Epithelial cell of esophagus (primary cell): ENCODE results near the gene RELL1.
A peak's percentile ranks its signal among the peaks of the same experiment; 100 is the strongest.

Experiments
- DNase-seq: peaks from one replicate; pipeline ENCODE4 v3.0.0; 2010; ENCODE audit warnings: low read depth
- H3K4me3 ChIP-seq: 2 replicates; pipeline ENCODE4 v1.5.1; 2011; ENCODE audit warnings: mild to moderate bottlenecking, low read length, control low read depth
- CTCF ChIP-seq: IDR thresholded peaks from 2 replicates; pipeline ENCODE4 v1.5.1; 2011; ENCODE audit warnings: low read depth, mild to moderate bottlenecking, low read length, control low read depth, inconsistent platforms; ENCODE audit not compliant: insufficient read depth; ENCODE audit errors: missing control alignments

The RELL1 gene

DNA sequence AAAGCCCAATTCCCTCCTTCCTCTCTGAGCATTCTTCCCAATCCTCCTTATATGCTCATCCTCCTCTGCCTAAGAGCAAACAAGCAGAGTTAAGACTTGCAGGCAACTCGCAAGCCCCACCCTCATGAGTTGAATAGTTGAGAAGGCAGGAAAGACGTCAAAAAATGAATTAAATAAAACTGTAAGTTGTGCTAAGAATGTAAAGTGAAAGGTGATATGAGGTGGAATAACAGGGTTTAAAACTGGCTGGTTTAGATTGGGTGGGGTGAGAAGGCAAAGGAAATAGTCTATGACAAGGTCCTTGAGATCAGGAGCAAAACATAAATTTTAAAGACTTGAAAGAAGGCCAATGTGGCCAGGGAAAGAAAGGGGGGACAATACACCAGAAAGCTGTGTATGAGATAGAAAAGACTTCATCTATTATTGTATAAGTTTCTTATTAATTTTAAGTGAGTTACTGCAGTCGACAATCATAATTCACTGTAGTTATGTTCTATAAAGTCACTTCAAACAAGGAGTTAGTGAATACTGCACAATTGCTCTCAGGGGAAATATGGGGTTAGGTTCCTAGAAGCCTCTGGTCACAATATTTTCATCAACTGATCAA is 124.9 kb downstream of the RELL1 start:
- no peak for TF ChIP-seq CTCF
- DNase-seq = peak; percentile 57
- no peak overlapping the region for H3K4me3 ChIP-seq
